ENCODE measurements around the gene NR6A1. TPM values are rescaled to one million over a fixed set of nuclear protein-coding genes. Genes with fewer than 3 reads are reported as not detected.
A peak's percentile ranks its signal among the peaks of the same experiment; 100 is the strongest.

The NR6A1 gene
- total and polyA plus RNA-seq, 2 of the 8 experiments (the other 6 are each of a cell fraction or from before 2014, with no cell fraction given) = 93.2 to 237 TPM

GRCh38 chr9:124818431-124819281 is 47.5 kb upstream of the NR6A1 start (continued):
- TF ChIP-seq NRF1 (IDR thresholded peaks at IDR 0.05; ENCODE audit: low read depth, low read length) = no peak
- TF ChIP-seq BCL11A (IDR thresholded peaks at IDR 0.05; ENCODE audit: low read depth in 2 of 2, low read length in 2 of 2) = no peak
- no peak for TF ChIP-seq USF2 (IDR thresholded peaks at IDR 0.05; ENCODE audit: low read length)
- no peak for TF ChIP-seq SRF (IDR thresholded peaks at IDR 0.05; ENCODE audit: low read depth, low read length)
- no peak for TF ChIP-seq RBBP5 (IDR thresholded peaks at IDR 0.05; ENCODE audit: borderline replicate concordance, low read depth, low read length)
- TF ChIP-seq KDM5A (IDR thresholded peaks at IDR 0.05; ENCODE audit: low read length) = no peak
- TF ChIP-seq BACH1 (IDR thresholded peaks at IDR 0.05; ENCODE audit: low read length) = no peak
- no peak for TF ChIP-seq SUZ12 (IDR thresholded peaks at IDR 0.05; ENCODE audit: low read length)
- TF ChIP-seq YY1 (IDR thresholded peaks at IDR 0.05; ENCODE audit: low read depth, low read length) = no peak
- no peak for TF ChIP-seq ZNF274 (IDR thresholded peaks at IDR 0.05; ENCODE audit: borderline replicate concordance, extremely low read depth, low read length)
- no peak for TF ChIP-seq SIN3A (conservative IDR thresholded peaks at IDR 0.05 in 1 of 2, IDR thresholded peaks at IDR 0.05 in 1 of 2; ENCODE audit: low read depth in 1 of 2, low read length in 2 of 2)
- no peak for TF ChIP-seq FOSL1 (IDR thresholded peaks at IDR 0.05; ENCODE audit: insufficient read depth, low read depth, low read length)
- TF ChIP-seq SIRT6 (IDR thresholded peaks at IDR 0.05; ENCODE audit: low read length) = no peak
- TF ChIP-seq TBP (IDR thresholded peaks at IDR 0.05; ENCODE audit: low read depth, low read length) = no peak
- TF ChIP-seq MAX (IDR thresholded peaks at IDR 0.05) = no peak
- TF ChIP-seq MAFK (IDR thresholded peaks at IDR 0.05; ENCODE audit: low read depth, low read length) = no peak
- TF ChIP-seq CTCF (IDR thresholded peaks at IDR 0.05; ENCODE audit: control extremely low read depth in 1 of 3, insufficient read depth in 1 of 3, low read depth in 1 of 3, low read length in 3 of 3) = peak; percentile 25 to 29 (median 29); a peak in 3 of 4 replicates
- no peak for TF ChIP-seq EZH2 (IDR thresholded peaks at IDR 0.05; ENCODE audit: low read depth, low read length, severe bottlenecking)
- no peak for TF ChIP-seq TEAD4 (IDR thresholded peaks at IDR 0.05; ENCODE audit: low read depth, low read length)
- TF ChIP-seq POLR2AphosphoS5 (IDR thresholded peaks at IDR 0.05; ENCODE audit: low read depth, low read length) = no peak

Data from H1 (cell line).